ENCODE data around the gene SIPA1L3.
A peak's percentile ranks its signal among the peaks of the same experiment; 100 is the strongest.
"Not testable (repeated sequence)": the region's sequence is repeated elsewhere in the genome, so short reads cannot be mapped to it uniquely, and the experiment has no call there.

Gene SIPA1L3

DNA sequence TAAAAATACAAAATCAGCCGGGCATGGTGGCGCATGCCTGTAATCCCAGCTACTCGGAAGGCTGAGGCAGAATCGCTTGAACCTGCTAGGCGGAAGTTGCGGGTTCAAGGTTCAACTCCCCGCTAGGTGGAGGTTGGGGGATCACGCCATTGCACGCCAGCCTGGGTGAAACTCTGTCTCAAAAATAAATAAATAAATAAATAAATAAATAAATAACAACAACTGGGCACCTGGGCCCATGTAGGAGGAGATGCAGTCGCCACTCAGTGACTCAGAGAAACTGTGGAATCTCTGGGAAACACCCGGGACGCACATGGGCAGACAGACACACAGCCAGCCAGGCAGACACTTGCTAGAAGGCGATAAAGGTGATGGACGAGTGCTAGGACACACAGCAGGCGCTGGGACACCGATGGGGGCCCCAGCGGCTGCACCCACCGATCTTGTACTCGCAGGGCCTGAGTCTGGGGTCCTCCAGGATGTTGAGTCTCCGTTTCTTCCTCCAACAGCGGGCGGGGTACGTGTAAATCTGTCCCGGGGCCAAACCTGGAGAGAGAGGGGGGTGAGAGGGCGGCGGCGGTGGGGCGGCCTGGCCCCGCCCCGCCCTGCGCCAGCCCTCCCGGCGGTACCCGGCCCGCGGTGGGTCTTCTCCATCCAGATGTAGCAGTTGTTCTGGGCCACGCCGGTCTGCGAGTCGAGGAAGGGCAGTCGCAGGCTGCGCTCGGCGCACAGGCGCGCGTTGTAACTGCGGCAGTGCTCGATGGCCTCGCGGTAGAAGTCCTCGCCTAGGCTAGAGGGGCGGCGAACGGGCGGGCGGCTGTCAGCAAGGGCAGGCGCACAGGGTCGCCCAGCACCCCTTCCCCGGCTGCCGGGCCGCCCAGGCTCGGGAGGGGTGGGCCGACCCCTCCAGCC is 315.2 kb downstream of the SIPA1L3 start:
- H3K36me3 ChIP-seq (ENCODE audit: insufficient read depth, low read length): no peaks in the 10 kb centered on the region
- H3K9me3 ChIP-seq (ENCODE audit: control insufficient read depth, insufficient read depth, low read length): no peaks in the 10 kb centered on the region
- peaks cover 12% of the 10 kb centered on the region for H3K4me1 ChIP-seq (ENCODE audit: insufficient read depth, low read length)
- H3K9ac ChIP-seq (ENCODE audit: low read depth, low read length): peak overlapping the region; percentile 46; the same call in 1 of the 2 replicates

DNA sequence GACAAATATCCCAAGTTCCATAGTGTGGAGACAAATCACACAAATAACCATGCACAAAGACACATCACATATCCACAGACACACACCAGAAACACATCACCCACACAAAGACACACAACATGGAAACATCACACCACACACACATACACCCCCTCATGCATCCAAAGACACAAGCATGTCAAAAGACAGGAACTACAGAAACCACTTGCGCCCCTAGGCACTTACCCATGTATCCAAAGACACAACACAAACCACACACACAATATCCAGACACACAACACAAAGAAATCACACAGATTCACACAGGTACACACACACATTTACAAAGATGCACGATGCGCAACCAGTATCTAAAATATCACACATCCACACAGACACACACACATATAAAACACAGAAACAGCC is 316.1 kb downstream of the SIPA1L3 start:
- Histone ChIP-seq H3K36me3 (ENCODE audit: insufficient read depth, low read length) (no peaks in the 10 kb centered on the region), H3K9ac (ENCODE audit: low read depth, low read length) (peak overlapping the region; percentile 69; the same call in 1 of the 2 replicates), H3K4me1 (ENCODE audit: insufficient read depth, low read length) (peaks cover 18% of the 10 kb centered on the region), H3K9me3 (ENCODE audit: control insufficient read depth, insufficient read depth, low read length) (no peaks in the 10 kb centered on the region)

DNA sequence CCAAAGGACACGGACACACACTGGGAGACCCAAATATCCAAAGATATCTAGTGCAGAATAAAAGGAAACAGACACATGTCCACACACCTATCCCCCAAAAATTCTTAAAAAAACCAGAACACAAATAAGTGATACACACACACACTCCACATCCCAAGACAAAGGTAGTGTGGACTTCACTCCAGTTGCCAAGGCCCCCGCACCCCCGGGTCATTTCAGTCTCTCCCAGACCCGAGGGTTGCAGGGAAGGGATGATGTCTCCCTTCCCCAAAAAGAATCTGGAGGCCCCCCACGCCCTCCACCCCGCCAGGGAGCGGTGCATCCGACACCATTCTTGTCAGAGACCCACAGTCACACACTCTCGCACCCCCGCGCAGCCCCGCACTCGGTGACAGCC is 316.6 kb downstream of the SIPA1L3 start:
- H3K9me3 ChIP-seq (ENCODE audit: control insufficient read depth, insufficient read depth, low read length): no peaks in the 10 kb centered on the region
- H3K36me3 ChIP-seq (ENCODE audit: insufficient read depth, low read length): no peaks in the 10 kb centered on the region
- H3K9ac ChIP-seq (ENCODE audit: low read depth, low read length): peak overlapping the region; percentile 69; the same call in 1 of the 2 replicates
- peaks cover 18% of the 10 kb centered on the region for H3K4me1 ChIP-seq (ENCODE audit: insufficient read depth, low read length)

DNA sequence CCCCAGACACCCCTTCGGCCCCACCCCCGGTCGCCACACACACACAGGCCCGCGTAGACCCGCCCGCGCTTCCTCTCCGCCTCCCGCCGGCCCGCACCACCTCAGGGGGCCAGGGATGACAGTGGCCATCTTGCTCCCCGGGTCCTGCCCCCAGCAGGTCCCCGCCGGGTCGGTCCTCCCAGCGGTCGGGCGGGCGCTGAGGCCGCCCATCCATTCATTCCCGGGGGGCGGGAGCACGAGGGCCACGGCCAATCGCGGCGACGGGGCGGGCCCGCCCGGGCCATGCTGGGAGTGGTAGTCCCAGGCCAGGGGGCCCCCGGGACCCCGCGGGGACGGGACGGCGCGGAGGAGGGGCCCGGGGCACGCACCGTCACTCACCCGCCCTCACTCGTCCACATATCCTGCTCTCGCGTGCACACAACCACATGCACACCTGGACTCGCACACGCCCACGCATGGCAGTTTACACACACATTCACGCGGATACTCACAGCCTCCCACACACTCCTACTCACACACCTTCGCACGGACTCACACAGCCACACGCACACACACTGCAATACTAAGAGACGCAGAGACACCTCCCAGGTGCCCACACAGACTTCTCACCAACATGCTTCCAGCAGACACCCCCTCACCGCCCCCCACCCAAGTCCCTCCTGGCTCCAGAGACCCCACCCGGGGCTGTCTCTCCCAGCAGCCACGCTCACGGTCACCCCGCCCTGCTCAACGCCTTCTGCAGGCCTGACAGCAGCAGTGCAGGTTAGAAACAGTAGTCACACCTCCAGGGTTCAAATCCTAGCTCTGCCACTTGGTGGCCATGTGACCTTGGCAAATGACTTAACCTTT is 317.2 kb downstream of the SIPA1L3 start, which contains the start of gene DPF1:
DPF1 (minus strand) TSS at position 209 of the 849 bp plus-strand sequence; CDS start at position 129, 80 bp downstream.
- Histone ChIP-seq H3K36me3 (ENCODE audit: insufficient read depth, low read length) (no peaks in the 10 kb centered on the region), H3K4me1 (ENCODE audit: insufficient read depth, low read length) (peaks cover 18% of the 10 kb centered on the region), H3K9me3 (ENCODE audit: control insufficient read depth, insufficient read depth, low read length) (no peaks in the 10 kb centered on the region), H3K9ac (ENCODE audit: low read depth, low read length) (peak within 1 kb of the TSS; percentile 69)

DNA sequence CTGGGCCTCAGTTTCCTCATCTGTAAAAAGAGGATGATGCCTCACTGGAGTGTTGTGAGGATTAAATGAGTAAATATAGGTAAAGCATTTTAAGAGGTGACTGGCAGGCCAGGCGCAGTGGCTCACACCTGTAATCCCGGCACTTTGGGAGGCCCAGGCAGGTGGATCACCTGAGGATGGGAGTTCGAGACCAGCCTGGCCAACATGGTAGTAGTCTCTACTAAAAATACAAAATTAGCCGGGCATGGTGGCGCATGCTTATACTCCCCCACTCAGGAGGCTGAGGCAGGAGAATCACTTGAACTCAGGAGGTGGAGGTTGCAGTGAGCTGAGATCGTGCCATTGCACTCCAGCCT is 317.8 kb downstream of the SIPA1L3 start:
- H3K4me1 ChIP-seq (ENCODE audit: insufficient read depth, low read length): peaks cover 18% of the 10 kb centered on the region
- H3K9me3 ChIP-seq (ENCODE audit: control insufficient read depth, insufficient read depth, low read length); H3K9ac ChIP-seq (ENCODE audit: low read depth, low read length); H3K36me3 ChIP-seq (ENCODE audit: insufficient read depth, low read length): not testable (repeated sequence)

DNA sequence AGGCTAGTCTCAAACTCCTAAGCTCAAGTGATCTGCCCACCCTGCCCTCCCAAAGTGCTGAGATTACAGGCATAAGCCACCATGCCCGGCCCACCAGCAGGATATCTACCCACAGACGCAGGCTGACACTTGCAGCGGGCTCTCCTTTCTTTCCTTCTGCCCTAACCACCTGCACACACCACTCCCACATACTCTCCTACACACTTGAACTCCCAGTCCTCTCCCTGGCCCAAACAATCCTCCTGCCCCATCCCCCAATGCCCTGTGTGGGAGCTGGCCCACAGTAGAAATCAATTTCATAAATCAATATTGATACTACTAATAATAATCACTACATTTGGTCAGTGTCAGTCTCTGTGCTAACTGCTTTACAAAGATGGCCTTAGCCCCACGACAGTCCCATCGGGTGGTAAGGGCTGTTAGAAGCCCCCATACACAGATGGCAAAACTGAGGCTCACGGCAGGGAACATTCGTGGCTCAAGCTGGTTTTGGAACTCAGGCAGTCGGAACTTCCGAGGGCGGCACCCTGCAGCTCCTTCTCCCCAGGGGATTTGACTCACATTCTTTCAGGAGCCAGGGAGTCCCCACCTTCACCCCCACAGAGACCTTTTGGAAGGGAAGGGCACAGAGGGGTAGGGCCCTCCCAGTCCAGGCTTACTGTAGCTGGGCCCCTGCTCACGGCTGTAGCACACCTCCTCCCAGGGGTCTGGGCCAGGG is 320.4 kb downstream of the SIPA1L3 start:
- Histone ChIP-seq H3K36me3 (ENCODE audit: insufficient read depth, low read length) (no peaks in the 10 kb centered on the region), H3K4me1 (ENCODE audit: insufficient read depth, low read length) (peaks cover 18% of the 10 kb centered on the region), H3K9ac (ENCODE audit: low read depth, low read length) (peak overlapping the region; percentile 26; the same call in 1 of the 2 replicates), H3K9me3 (ENCODE audit: control insufficient read depth, insufficient read depth, low read length) (no peaks in the 10 kb centered on the region)

DNA sequence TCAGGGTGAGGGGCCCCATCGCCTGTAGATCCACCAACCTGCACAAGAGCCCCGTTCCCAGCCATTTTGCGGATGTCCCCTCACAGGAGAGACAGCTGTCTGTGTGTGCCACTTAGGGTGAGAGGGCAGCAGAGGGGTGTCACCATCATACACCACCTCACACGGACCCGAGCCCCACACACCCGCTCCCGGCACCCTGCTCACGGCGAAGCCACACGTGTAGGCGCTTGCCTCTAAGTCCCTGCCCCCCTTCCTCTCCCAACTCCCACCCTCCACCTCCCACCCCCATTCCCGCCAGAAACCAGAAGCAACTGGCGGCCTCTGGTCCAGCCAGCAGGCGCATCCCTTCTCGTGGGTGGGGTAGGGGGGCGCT is 321.0 kb downstream of the SIPA1L3 start:
- no peaks in the 10 kb centered on the region for H3K9me3 ChIP-seq (ENCODE audit: control insufficient read depth, insufficient read depth, low read length)
- H3K4me1 ChIP-seq (ENCODE audit: insufficient read depth, low read length): peaks cover 18% of the 10 kb centered on the region
- H3K36me3 ChIP-seq (ENCODE audit: insufficient read depth, low read length): no peaks in the 10 kb centered on the region
- H3K9ac ChIP-seq (ENCODE audit: low read depth, low read length): peak overlapping the region; percentile 26; the same call in 1 of the 2 replicates

DNA sequence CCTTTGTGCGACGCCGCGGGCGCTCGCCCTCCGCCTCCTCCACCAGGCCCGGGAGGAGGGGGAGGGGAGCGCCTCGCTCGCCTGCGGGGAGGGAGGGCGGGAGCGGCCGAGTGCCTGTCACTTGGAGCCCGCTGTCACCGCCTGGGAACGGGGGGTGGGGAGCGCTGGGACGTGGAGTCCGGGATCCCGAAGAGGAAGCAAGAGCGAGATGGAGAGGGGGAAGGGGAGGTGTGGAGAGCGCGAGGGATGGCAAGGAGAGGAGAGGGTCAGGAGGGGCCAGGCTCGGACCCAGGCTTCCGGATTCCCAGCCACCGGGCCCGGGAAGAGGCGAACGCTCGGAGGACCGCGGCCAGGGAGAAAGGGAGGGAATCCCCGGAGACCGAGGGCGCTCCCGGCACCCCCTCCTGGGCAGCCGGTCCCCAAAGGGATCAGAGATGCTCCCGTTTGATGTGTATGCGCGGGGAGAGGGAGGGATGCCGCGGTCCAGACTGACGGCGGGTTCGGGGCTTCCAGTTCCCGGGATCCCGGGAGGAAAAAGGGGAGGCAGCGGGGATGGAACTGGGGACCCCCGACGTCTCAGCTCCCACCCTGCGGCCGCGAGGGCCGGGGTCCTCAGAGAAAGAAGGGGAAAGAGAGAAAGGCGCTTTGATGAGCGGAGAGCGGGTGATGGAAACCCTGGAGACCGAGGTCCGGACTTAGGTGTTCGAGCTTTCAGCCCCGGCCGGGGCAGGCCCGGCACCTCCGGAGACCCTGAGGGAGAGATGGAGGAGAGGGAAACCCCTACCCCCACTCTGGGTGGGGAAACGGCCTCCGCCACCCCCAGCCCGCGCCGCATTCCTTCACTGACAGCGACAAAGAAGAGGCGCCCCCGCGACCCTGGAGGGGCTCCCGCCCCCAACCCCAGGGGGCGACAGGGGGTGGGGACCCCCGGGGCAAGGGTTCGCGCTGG is 321.8 kb downstream of the SIPA1L3 start:
- H3K36me3 ChIP-seq (ENCODE audit: insufficient read depth, low read length): no peaks in the 10 kb centered on the region
- H3K9ac ChIP-seq (ENCODE audit: low read depth, low read length): peak overlapping the region; percentile 53; the same call in 1 of the 2 replicates
- peaks cover 13% of the 10 kb centered on the region for H3K4me1 ChIP-seq (ENCODE audit: insufficient read depth, low read length)
- no peaks in the 10 kb centered on the region for H3K9me3 ChIP-seq (ENCODE audit: control insufficient read depth, insufficient read depth, low read length)

DNA sequence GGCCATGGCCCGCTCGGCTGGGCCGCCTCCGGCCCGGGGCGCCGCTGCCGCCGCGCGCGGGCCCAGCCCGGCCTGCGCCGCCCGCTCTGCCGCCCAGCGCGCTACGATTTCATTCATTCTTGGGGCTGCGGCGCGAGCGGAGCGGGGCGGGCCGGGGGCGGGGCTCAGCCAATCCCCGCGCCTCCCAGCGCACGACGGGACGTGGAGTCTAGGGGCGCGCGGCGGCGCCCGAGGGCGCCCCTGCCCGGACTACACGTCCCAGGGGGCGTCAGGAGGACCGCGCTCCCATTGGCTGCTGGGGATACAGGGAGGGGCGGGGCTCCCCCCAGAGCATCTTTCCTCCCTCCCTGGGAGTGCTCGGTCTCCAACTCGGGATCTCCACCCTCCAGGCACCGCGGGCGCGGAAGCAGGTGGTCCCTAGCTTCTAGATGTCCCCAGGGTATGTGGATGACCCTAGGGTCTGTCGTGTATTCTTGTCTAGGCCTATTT is 322.6 kb downstream of the SIPA1L3 start:
- H3K9ac ChIP-seq (ENCODE audit: low read depth, low read length): no peak overlapping the region; the same call in 1 of the 2 replicates
- peaks cover 16% of the 10 kb centered on the region for H3K4me1 ChIP-seq (ENCODE audit: insufficient read depth, low read length)
- H3K9me3 ChIP-seq (ENCODE audit: control insufficient read depth, insufficient read depth, low read length): no peaks in the 10 kb centered on the region
- no peaks in the 10 kb centered on the region for H3K36me3 ChIP-seq (ENCODE audit: insufficient read depth, low read length)

DNA sequence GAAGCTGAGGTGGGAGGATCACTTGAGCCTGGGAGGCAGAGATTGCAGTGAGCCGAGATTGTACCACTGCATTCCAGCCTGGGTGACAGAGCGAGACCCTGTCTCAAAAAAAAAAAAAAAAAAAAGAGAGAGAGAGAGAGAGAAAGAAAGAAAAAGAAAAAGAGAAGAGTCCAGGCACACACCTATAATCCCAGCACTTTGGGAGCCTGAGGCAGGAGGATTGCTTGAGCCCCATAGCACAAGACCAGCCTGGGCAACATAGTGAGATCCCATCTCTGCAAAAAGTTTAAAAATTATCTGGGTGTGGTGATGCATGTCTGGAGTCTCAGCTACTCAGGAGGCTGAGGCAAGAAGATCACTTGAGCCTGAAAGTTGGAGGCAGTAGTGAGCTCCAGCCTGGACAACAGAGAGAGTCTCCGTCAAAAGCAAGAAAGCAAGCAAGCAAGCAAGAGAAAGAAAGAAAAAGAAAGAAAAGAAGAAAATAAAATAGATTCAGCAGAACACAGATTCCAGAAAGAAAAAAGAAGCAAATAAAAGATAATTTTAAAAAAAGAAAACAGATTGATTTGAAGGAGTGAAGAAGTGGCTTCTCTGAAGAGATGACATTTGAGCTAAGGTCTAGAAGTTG is 323.6 kb downstream of the SIPA1L3 start:
- peaks cover 16% of the 10 kb centered on the region for H3K4me1 ChIP-seq (ENCODE audit: insufficient read depth, low read length)
- H3K9me3 ChIP-seq (ENCODE audit: control insufficient read depth, insufficient read depth, low read length); H3K9ac ChIP-seq (ENCODE audit: low read depth, low read length); H3K36me3 ChIP-seq (ENCODE audit: insufficient read depth, low read length): not testable (repeated sequence)

DNA sequence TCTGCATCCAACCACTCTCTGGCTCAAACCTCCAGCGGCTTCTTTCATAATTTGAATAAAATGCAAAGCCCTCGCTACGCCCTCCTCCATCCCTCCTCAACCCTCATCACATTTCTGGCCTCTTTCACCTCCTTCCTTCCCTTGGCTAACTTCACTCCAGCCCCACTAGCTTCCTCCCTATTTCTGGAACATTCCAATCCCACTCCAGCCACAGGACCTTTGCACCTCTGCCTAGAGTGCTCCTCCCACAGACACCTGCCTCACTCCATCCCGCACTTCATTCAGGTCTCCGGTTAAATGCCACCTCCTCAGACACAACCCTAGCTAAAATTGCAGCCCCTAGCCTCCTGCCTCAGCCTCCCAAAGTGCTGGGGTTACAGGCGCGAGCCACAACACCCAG is 324.9 kb downstream of the SIPA1L3 start:
- Histone ChIP-seq H3K4me1 (ENCODE audit: insufficient read depth, low read length) (peaks cover 10% of the 10 kb centered on the region; the same call in 1 of the 2 replicates), H3K36me3 (ENCODE audit: insufficient read depth, low read length) (no peaks in the 10 kb centered on the region), H3K9ac (ENCODE audit: low read depth, low read length) (no peak overlapping the region), H3K9me3 (ENCODE audit: control insufficient read depth, insufficient read depth, low read length) (no peaks in the 10 kb centered on the region)

DNA sequence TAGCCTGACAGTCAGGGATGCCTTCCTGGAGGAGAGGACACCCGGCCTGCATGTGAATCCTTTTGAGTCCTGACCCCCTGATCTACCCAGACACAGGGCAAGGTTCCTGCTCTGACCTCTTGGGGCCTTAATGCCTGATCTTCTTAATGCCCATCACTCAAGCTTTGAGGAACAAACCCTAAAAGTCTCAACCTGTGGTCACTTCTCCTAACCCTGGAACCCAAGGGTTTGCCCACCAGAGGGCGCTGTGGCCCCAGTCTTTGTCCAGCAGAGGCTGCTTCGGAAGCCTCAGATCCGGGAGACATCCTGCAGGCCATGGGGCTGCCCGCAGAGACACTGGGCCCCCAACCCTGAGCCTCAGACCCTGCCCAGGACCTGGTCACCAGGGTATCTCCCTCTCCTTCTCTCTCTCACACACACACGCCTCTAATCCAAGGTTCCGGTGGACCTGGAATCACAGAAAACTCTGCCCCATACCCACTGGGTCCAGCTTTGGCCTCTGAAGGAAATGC is 326.8 kb downstream of the SIPA1L3 start:
- Histone ChIP-seq H3K9me3 (ENCODE audit: control insufficient read depth, insufficient read depth, low read length) (no peaks in the 10 kb centered on the region), H3K4me1 (ENCODE audit: insufficient read depth, low read length) (0 out of 2 replicates have a peak, but pooled peaks cover 2% of the 10 kb centered on the region), H3K36me3 (ENCODE audit: insufficient read depth, low read length) (no peaks in the 10 kb centered on the region), H3K9ac (ENCODE audit: low read depth, low read length) (no peak overlapping the region)
